ENCODE data around the gene BAG1. TPM values are rescaled to one million over a fixed set of nuclear protein-coding genes. Genes with fewer than 3 reads are reported as not detected.

The BAG1 gene
- total RNA-seq, 1 experiment from 2014 or later = 55.6 TPM

DNA sequence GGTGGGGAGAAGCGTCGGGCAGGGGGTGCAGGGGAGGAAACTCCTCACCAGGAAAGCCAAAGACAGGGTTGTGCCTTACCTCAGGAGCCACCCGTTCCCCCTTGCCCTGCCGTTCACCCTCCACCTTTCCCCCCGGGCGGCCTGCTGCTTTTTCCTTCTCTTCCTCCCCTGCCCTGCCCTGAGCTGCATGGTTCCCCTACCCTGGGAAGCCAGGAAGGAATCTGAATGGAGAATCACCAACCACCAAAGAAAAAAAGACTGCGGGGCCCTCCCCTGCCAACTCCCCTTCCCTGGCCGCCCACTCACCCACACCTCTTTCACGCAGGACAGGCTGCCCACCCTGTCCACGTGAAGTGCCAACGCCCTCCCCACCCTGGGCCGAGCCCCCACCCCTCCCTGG lies 25.0 kb upstream of the BAG1 start:
- Histone ChIP-seq H3K27me3 (ENCODE audit: low read length) (no peaks in the 10 kb centered on the region), H3K9ac (ENCODE audit: low read length) (peak overlapping the region; percentile 83), H3K9me2 (replicated peaks; ENCODE audit: insufficient read depth, low read length) (no peaks in the 10 kb centered on the region), H4K20me1 (ENCODE audit: insufficient read depth, low read depth, low read length) (no peaks in the 10 kb centered on the region), H3K27ac (ENCODE audit: low read length) (peak overlapping the region; percentile 97), H3K9me3 (ENCODE audit: low read length) (no peaks in the 10 kb centered on the region), H3K79me2 (ENCODE audit: low read length) (peaks cover 41% of the 10 kb centered on the region), H3K36me3 (ENCODE audit: insufficient read depth, low read length) (peaks cover 12% of the 10 kb centered on the region; the same call in 1 of the 2 replicates), H2AFZ (ENCODE audit: low read length) (no peak overlapping the region), H3K4me2 (ENCODE audit: low read depth, low read length, poor library complexity, severe bottlenecking) (peak overlapping the region; percentile 86), H3K4me3 (ENCODE audit: low read length) (peak overlapping the region; percentile 78), H3K4me1 (ENCODE audit: low read length) (peaks cover 48% of the 10 kb centered on the region)
- peak; percentile 60 for DNase-seq

DNA sequence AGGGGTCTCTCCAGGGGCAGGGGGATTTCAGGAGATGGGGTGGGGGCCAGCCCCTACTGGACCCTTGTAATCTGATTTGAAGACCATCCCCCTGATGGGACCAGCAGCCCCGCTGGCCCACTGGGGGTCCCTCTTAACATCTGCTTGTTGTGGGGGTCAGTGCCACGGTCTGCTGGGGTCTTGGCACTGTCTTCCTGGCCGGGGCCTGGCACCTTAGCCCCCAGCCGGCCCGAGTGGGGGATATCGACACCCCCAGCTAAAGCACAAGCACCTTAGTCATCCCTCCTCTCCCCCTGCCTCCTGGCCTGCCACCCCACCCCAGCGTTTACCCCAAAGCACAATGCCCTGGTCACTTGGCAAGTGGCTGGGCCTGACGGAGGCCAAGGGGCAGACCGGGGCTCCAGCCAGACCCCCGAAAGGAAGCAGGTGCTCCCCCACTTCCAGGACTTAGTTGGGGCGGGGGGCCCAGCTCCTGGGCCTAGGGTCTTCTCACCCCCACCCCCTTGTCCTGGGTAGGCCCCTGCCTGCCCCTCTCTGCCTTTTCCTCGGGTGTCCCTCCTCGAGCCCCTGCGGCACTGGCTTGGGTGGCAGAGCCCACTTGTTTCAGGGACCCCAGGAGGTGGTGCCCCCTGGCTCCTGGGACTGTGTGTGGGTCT lies 24.4 kb upstream of the BAG1 start:
- Histone ChIP-seq H3K4me2 (ENCODE audit: low read depth, low read length, poor library complexity, severe bottlenecking) (peak overlapping the region; percentile 86), H3K4me1 (ENCODE audit: low read length) (peaks cover 43% of the 10 kb centered on the region), H3K79me2 (ENCODE audit: low read length) (peaks cover 36% of the 10 kb centered on the region), H3K4me3 (ENCODE audit: low read length) (peak overlapping the region; percentile 78; the same call in 1 of the 2 replicates), H3K27ac (ENCODE audit: low read length) (peak overlapping the region; percentile 97), H3K36me3 (ENCODE audit: insufficient read depth, low read length) (peaks cover 10% of the 10 kb centered on the region; the same call in 1 of the 2 replicates), H4K20me1 (ENCODE audit: insufficient read depth, low read depth, low read length) (no peaks in the 10 kb centered on the region), H2AFZ (ENCODE audit: low read length) (no peak overlapping the region), H3K9me3 (ENCODE audit: low read length) (no peaks in the 10 kb centered on the region), H3K9me2 (replicated peaks; ENCODE audit: insufficient read depth, low read length) (no peaks in the 10 kb centered on the region), H3K27me3 (ENCODE audit: low read length) (no peaks in the 10 kb centered on the region), H3K9ac (ENCODE audit: low read length) (peak overlapping the region; percentile 83)
- no peak for DNase-seq

DNA sequence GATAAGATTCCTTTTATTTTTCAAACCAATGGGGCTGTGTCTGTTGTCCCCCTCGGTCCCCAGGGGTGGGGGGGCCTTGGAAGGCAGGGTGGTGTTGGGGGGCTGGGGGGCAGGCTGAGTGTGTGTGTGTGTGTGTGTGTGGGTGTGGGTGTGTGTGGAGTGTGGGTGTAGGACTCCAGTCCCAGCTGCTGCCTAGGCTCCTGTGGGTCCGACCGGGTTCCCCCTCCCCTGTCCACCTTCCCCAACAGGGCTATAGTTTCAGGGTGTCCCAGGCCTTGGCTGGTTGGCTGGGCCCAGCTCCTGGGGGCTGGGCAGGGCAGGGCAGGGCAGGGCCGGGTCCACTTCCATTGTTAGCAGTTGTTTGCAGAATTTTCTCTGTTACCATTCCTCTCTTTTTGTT lies 23.7 kb upstream of the BAG1 start:
- H2AFZ ChIP-seq (ENCODE audit: low read length) = no peak overlapping the region
- H3K27me3 ChIP-seq (ENCODE audit: low read length) = no peaks in the 10 kb centered on the region
- H3K4me1 ChIP-seq (ENCODE audit: low read length) = peaks cover 36% of the 10 kb centered on the region
- DNase-seq = no peak
- H3K9me2 ChIP-seq (replicated peaks; ENCODE audit: insufficient read depth, low read length) = no peaks in the 10 kb centered on the region
- H3K9ac ChIP-seq (ENCODE audit: low read length) = no peak overlapping the region
- no peak overlapping the region for H3K4me3 ChIP-seq (ENCODE audit: low read length)
- peaks cover 7% of the 10 kb centered on the region; the same call in 1 of the 2 replicates for H3K36me3 ChIP-seq (ENCODE audit: insufficient read depth, low read length)
- H3K4me2 ChIP-seq (ENCODE audit: low read depth, low read length, poor library complexity, severe bottlenecking) = no peak overlapping the region
- peaks cover 29% of the 10 kb centered on the region for H3K79me2 ChIP-seq (ENCODE audit: low read length)
- H4K20me1 ChIP-seq (ENCODE audit: insufficient read depth, low read depth, low read length) = no peaks in the 10 kb centered on the region
- H3K9me3 ChIP-seq (ENCODE audit: low read length) = no peaks in the 10 kb centered on the region
- no peak overlapping the region for H3K27ac ChIP-seq (ENCODE audit: low read length)

DNA sequence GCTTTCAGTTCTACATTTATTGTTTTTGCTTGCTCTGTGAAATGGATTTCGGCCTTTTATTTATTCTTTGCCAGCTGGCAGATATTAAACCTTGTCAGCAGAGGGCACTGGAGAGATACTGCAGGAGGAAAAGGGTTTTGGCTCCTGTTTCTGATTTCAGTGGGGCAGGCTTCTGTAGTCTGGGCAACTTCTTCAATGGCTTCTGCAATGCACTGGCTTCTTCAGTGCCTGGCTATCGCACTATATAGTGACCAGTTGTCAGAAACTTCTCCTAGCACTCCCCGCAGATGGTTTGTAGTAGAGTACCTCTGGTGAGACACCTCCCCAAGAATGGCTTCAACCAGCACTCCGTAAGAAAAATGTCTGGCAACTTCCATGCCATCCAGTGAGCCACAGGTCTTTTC lies 22.6 kb upstream of the BAG1 start:
- Histone ChIP-seq H3K9me3 (ENCODE audit: low read length) (no peaks in the 10 kb centered on the region), H3K27me3 (ENCODE audit: low read length) (no peaks in the 10 kb centered on the region), H3K9ac (ENCODE audit: low read length) (0 out of 2 replicates have a peak overlapping the region, but pooled peaks have one; percentile 4), H3K79me2 (ENCODE audit: low read length) (peaks cover 17% of the 10 kb centered on the region), H3K36me3 (ENCODE audit: insufficient read depth, low read length) (peaks cover 7% of the 10 kb centered on the region; the same call in 1 of the 2 replicates), H4K20me1 (ENCODE audit: insufficient read depth, low read depth, low read length) (no peaks in the 10 kb centered on the region), H3K9me2 (replicated peaks; ENCODE audit: insufficient read depth, low read length) (no peaks in the 10 kb centered on the region), H3K4me3 (ENCODE audit: low read length) (no peak overlapping the region), H3K4me2 (ENCODE audit: low read depth, low read length, poor library complexity, severe bottlenecking) (no peak overlapping the region), H3K27ac (ENCODE audit: low read length) (peak overlapping the region; percentile 29), H3K4me1 (ENCODE audit: low read length) (peaks cover 30% of the 10 kb centered on the region), H2AFZ (ENCODE audit: low read length) (no peak overlapping the region)
- DNase-seq = peak; percentile 91

DNA sequence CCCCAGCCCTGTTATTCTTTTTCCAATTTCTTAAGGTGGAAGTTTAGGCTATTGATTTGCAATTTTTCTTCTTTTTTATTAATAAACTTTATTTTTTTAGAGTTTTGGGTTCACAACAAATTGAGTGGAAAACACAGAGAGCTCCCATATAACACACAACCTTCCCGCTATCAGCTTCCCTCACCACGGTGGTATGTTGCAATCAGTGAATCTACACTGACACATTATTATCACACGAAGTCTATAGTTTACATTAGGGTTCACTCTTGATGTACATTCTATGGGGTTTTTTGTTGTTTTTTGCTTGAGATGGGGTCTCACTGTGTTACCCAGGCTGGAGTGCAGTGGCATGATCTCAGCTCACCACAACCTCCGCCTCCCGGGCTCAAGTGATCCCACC lies 21.0 kb upstream of the BAG1 start:
- Histone ChIP-seq H3K79me2 (ENCODE audit: low read length) (peaks cover 2% of the 10 kb centered on the region), H3K27me3 (ENCODE audit: low read length) (no peaks in the 10 kb centered on the region)

DNA sequence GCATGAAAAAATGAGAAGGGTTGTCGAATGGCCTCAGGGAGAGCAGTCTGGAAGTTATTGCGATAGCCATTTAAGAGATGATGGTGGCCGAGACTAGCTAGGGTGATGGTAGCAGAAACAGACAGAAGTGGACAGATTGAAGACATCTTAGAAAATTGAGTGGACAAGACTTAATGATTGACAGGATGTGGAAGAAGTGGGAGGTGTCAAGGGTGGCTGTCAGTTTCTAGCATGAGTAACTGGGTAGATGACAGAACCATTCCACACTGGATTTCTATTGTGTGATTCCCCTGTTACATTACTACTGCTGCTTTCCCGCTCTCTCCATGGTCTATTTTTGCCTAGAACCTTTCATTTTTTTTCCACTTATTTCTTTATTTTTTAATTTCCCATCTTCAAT lies 13.0 kb upstream of the BAG1 start:
- no peak overlapping the region for H3K9ac ChIP-seq (ENCODE audit: low read length)
- peaks cover 8% of the 10 kb centered on the region; the same call in 1 of the 2 replicates for H3K79me2 ChIP-seq (ENCODE audit: low read length)
- no peak overlapping the region for H2AFZ ChIP-seq (ENCODE audit: low read length)
- no peak overlapping the region for H3K27ac ChIP-seq (ENCODE audit: low read length)
- H3K4me2 ChIP-seq (ENCODE audit: low read depth, low read length, poor library complexity, severe bottlenecking) = no peak overlapping the region
- H3K9me2 ChIP-seq (replicated peaks; ENCODE audit: insufficient read depth, low read length) = no peaks in the 10 kb centered on the region
- H3K4me1 ChIP-seq (ENCODE audit: low read length) = 0 out of 2 replicates have a peak, but pooled peaks cover 2% of the 10 kb centered on the region
- no peaks in the 10 kb centered on the region for H3K27me3 ChIP-seq (ENCODE audit: low read length)
- H3K9me3 ChIP-seq (ENCODE audit: low read length) = no peaks in the 10 kb centered on the region
- peaks cover 51% of the 10 kb centered on the region; the same call in 1 of the 2 replicates for H3K36me3 ChIP-seq (ENCODE audit: insufficient read depth, low read length)
- no peak overlapping the region for H3K4me3 ChIP-seq (ENCODE audit: low read length)
- H4K20me1 ChIP-seq (ENCODE audit: insufficient read depth, low read depth, low read length) = no peaks in the 10 kb centered on the region
- DNase-seq = no peak

More for the DNA sequence above, 21.0 kb upstream of the BAG1 start:
- H3K4me3 ChIP-seq (ENCODE audit: low read length) = no peak overlapping the region
- peaks cover 18% of the 10 kb centered on the region for H3K4me1 ChIP-seq (ENCODE audit: low read length)
- no peaks in the 10 kb centered on the region for H4K20me1 ChIP-seq (ENCODE audit: insufficient read depth, low read depth, low read length)
- no peaks in the 10 kb centered on the region for H3K9me3 ChIP-seq (ENCODE audit: low read length)
- no peak for DNase-seq
- no peak overlapping the region for H3K9ac ChIP-seq (ENCODE audit: low read length)
- H2AFZ ChIP-seq (ENCODE audit: low read length) = no peak overlapping the region
- no peak overlapping the region for H3K27ac ChIP-seq (ENCODE audit: low read length)
- H3K9me2 ChIP-seq (replicated peaks; ENCODE audit: insufficient read depth, low read length) = no peaks in the 10 kb centered on the region
- H3K36me3 ChIP-seq (ENCODE audit: insufficient read depth, low read length) = peaks cover 15% of the 10 kb centered on the region; the same call in 1 of the 2 replicates
- no peak overlapping the region for H3K4me2 ChIP-seq (ENCODE audit: low read depth, low read length, poor library complexity, severe bottlenecking)

DNA sequence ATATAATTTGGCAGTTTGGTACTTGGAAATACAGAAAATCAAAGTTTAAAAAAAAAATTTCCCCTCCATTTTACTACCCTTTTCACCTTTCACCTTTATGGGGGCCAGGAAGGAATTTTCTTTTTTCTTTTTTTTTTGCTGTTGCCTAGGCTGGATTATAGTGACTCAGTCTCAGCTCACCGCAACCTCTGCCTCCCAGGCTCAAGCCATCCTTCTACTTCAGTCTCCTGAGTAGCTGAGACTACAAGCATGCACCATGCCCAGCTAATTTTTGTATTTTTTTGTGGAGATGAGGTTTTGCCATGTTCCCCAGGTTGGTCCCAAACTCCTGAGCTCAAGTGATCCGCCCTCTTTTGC lies 9.4 kb upstream of the BAG1 start:
- no peak overlapping the region for H3K9ac ChIP-seq (ENCODE audit: low read length)
- no peaks in the 10 kb centered on the region for H4K20me1 ChIP-seq (ENCODE audit: insufficient read depth, low read depth, low read length)
- peaks cover 49% of the 10 kb centered on the region; the same call in 1 of the 2 replicates for H3K36me3 ChIP-seq (ENCODE audit: insufficient read depth, low read length)
- DNase-seq = no peak
- H3K79me2 ChIP-seq (ENCODE audit: low read length) = peaks cover 8% of the 10 kb centered on the region; the same call in 1 of the 2 replicates
- no peaks in the 10 kb centered on the region for H3K27me3 ChIP-seq (ENCODE audit: low read length)
- H3K27ac ChIP-seq (ENCODE audit: low read length) = no peak overlapping the region
- H3K4me3 ChIP-seq (ENCODE audit: low read length) = no peak overlapping the region
- no peaks in the 10 kb centered on the region for H3K9me2 ChIP-seq (replicated peaks; ENCODE audit: insufficient read depth, low read length)
- no peak overlapping the region for H3K4me2 ChIP-seq (ENCODE audit: low read depth, low read length, poor library complexity, severe bottlenecking)
- H3K9me3 ChIP-seq (ENCODE audit: low read length) = no peaks in the 10 kb centered on the region
- no peak overlapping the region for H2AFZ ChIP-seq (ENCODE audit: low read length)
- H3K4me1 ChIP-seq (ENCODE audit: low read length) = no peaks in the 10 kb centered on the region

DNA sequence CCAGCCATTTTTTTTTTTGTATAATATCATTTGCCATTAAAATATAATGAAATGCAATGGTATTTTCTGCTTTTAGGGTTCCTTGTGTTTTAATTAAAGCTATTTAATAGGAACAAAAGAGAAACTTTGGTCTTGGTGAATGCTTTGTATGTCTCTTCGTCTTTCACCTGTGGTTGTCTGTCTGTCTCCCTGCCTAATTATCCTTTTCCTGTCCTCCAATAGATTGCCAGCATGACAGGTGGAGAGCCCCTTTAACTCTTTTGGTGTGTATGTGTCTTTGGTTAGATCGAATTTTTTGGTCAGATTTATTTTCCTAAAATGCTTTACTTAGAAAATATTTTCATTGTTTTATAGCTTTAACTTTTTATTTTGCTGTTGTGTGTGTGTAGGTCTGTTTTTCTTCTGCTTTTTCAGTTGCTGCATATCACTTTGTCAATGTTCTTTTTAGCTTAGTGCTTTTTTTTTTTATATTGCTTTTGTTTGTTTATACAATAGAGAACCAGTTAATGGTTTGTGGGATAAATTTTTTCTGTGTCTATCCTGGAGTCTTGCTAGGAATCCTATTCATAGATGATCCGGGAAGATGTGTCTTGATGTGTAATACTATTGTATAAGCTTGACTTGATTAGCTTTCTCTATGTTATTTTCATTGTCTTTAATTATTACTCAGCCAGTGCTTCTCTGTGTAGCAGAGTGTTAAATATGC lies 8.9 kb upstream of the BAG1 start:
- DNase-seq = no peak
- H3K36me3 ChIP-seq (ENCODE audit: insufficient read depth, low read length) = peaks cover 54% of the 10 kb centered on the region; the same call in 1 of the 2 replicates
- H3K79me2 ChIP-seq (ENCODE audit: low read length) = peaks cover 8% of the 10 kb centered on the region; the same call in 1 of the 2 replicates
- H4K20me1 ChIP-seq (ENCODE audit: insufficient read depth, low read depth, low read length) = no peaks in the 10 kb centered on the region
- no peak overlapping the region for H3K4me3 ChIP-seq (ENCODE audit: low read length)
- H3K4me2 ChIP-seq (ENCODE audit: low read depth, low read length, poor library complexity, severe bottlenecking) = no peak overlapping the region
- no peak overlapping the region for H3K9ac ChIP-seq (ENCODE audit: low read length)
- H3K27ac ChIP-seq (ENCODE audit: low read length) = no peak overlapping the region
- no peaks in the 10 kb centered on the region for H3K27me3 ChIP-seq (ENCODE audit: low read length)
- H2AFZ ChIP-seq (ENCODE audit: low read length) = no peak overlapping the region
- no peaks in the 10 kb centered on the region for H3K9me2 ChIP-seq (replicated peaks; ENCODE audit: insufficient read depth, low read length)
- no peaks in the 10 kb centered on the region for H3K4me1 ChIP-seq (ENCODE audit: low read length)
- no peaks in the 10 kb centered on the region for H3K9me3 ChIP-seq (ENCODE audit: low read length)
